GM18858 (cell line): Measurements from ENCODE around the gene GALR3.

ENCODE experiments used
- ATAC-seq: cut with Tn5 transposase; IDR thresholded peaks from one replicate; pipeline ENCODE4 v1.9.1; 2021; ENCODE audit not compliant: unreplicated experiment

GALR3 gene

DNA sequence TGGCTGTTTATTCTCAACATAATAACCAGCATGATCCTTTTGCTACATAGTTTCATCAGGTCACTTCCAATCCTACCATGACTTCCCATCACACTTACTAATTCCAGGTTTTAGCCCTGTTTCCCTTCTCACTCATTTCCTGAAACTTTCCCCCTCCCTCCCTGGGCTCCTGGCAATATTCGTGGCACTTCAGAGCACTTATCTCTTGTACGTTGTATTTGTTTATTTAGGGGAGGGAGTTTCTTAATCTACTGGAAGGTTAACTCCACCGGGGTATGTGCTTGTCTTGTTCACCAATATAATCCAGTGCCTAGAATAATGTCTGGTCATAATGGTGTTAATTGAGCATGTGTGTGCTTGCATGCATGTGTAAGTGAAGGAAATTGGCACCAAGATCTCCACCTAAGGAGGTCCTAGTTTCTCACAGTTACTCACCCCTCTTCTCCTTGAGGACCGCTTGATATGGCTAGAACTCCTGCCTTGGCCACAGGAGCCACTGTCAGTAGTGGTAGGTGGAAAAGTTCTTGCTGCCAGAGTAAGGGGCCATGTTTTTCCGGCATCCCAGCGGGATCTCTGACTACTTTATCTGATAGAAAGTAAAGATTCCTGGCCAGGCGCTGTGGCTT lies 37.7 kb downstream of the GALR3 start:
- no peak for ATAC-seq

GRCh38 chr22:37862570-37863325 lies 39.6 kb downstream of the GALR3 start:
- no peak for ATAC-seq

GRCh38 chr22:37865510-37865909 lies 42.3 kb downstream of the GALR3 start:
- ATAC-seq, result no peak

DNA sequence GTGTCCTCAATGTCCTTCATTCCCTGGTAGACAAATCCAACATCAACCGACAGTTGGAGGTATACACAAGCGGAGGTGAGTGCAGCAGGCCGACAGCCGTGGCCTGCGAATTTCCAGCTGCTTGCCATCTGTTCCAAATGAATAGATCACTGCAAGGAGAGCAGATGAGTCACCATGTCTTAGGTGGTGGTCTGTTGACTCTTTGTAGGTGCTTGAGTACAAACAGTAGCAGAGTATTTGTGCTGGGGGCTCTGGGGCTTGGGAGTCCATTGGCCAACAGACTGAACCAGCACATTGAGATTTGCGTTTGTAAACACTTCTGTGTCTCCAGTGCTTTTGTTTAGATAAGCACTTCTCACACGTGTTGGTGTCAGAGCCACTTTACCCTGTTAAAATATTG lies 47.1 kb downstream of the GALR3 start:
- no peak for ATAC-seq
